NCI-H2107 treated with DMSO at 0.1 percent for 48 hours (cell line): ENCODE measurements around the gene SNX9.

Source experiments
- DNase-seq: peaks from one replicate; lab custom pipeline; 2025; ENCODE audit not compliant: unreplicated experiment; lab: John Stamatoyannopoulos, UW

Gene SNX9

DNA sequence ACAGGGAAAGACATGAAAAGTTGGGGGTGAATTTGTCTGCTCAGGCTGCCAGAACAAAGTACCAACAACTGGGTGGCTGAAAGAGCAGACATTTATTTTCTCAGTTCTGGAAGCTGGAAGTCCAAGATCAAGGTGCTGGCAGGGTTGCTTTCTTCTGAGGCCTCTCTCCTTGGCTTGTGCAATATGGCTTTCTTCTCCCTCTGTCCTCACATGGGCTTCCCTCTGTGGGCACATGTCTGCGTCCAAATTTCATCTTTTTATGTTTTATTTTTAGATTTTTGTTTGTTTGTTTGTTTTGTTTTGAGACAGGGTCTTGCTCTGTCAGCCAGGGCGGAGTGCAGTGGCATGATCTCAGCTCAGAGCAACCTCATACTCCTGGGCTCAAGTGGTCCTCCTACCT, 152.4 kb downstream of the SNX9 start:
- DNase-seq: no peak

DNA sequence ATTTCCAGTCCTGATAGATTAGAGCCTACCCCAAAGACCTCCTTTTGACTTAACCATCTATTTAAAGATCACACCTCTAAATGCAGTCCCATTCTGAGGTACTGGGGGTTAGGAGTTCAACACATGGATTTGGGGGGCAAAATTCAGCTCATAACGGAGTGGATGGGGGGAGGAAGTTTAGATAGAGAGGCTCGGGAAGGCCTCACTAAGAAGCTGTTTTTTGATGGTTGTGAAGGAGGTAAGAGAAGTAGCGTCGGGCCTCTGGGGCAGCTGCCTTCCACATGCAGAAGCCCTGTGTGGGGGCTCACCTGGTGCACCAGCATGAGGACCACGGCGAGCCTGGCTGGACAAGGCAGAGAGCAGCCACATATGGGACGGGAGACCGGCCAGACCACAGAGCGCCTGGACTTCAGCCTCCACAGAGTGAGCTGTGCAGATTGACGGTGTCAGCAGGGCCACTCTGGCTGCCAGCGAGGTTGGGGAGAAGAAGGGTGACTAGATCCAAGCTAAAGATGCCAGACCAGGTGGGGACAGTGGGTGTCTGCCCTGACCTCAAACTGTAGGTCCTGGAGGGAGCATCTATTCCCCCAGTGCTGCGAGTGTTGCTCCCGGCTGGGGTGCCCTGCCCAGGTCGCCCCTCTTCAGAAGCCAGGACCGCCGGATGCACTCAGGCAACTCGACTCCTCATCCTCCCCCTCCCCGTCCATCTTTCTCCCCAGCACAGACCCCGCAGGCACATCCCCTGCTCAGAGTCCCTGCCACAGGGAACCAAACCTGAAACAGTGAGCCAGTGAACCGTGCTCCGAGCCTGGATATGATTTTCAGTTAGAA, 153.5 kb downstream of the SNX9 start:
- DNase-seq: no peak

DNA sequence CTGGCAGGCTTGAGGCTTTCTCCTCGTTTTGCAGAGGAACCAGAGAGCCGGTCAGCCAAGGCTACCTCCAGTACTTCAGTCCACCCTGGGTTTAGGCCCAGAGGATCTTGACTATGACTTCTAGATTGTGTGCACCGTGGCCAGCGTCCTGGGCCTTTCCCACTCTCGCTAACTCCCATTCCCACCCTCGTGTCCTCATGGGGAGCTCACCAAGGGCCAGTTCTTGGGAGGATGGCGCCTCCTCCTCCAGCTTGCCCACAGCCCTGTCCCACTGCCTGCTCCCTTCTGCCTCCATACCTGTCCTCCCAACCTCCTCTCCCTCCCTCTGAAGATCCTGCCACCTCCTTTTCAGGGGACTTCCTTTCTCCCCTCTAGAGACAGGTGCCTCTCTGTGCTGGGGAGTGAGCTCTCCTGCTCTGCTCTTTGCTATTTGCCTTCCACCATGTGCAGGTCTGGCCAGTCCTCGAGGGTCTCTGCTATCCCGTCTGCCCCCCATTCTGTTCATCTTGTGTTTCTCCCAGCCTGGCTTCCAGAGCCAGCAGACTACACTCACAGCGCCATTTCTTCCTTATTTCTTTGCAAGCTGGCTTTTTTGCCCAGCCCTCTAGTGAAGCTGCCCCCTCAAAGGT, 154.2 kb downstream of the SNX9 start:
- no peak for DNase-seq

DNA sequence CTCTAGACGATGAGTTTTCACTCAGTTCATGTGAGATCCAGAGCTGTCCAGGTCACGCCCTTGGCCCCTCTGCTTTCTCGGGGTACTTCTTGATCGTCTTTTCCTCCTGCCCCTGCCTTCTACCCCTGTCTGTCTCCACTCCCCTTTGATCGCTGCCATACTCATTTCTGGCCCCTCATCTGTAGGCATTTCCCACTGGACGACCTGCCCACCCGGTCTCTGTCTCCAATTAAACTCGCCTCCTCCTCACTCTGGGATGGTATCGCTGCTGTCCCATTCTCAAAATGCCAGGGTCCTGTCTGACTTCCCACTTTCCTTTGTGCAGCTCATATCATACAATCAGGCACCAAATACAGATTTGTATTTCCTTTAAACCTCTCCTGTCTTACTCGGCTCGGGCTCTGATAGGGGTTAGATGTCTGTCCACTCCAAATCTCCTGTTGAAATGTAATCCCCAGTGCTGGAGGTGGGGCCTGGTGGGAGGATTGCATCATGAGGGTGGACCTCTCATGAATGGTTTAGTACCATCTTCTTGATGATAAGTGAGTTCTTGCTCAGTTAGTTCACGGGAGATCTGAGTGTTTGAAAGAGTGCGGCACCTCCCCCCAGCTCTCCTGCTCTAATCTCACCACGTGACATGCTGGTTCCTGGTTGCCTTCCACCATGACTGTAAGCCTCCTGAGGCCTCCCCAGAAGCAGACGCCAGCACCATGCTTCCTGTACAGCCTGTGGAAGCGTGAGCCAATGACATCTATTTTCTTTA, 155.2 kb downstream of the SNX9 start:
- DNase-seq: no peak

DNA sequence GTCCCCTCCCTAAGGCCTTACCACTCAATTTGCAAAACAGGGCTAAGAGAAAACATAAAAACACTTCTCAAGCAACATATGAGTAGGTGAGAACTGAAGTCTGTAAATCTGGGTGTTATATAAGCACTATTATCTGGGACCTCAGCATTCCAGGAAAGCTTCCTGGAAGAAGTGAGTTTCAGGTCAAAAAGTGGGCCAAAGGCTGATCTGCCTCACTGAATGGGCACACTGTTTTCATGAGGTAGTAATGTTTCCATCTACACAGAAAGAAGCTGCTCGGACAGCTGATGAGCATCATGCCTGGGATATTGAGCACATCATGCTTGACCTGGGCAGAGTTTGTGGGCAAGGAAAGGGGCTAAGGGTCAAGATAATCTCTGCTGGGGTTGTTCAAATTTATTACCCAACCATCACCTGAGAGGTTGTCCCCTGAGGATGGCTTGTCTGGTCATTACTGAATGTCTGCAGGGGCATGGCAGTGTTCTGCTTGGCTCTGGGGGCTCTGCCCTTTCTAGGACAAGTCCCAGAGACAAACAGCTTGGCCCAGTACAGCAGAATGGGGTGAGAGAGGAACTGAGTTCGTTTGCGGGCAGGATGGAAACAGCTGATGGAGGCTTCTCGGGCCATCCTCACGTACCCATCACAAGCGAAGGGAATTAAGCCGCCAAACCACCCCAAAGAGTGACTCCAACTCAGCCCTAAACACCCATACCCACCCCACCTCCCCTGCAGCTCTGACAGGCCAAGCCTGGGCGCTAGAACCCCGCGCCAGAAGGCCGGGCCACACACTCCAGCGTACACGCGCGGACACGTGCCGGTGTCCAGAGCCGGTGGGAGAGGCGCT, 157.5 kb downstream of the SNX9 start:
- DNase-seq: no peak

DNA sequence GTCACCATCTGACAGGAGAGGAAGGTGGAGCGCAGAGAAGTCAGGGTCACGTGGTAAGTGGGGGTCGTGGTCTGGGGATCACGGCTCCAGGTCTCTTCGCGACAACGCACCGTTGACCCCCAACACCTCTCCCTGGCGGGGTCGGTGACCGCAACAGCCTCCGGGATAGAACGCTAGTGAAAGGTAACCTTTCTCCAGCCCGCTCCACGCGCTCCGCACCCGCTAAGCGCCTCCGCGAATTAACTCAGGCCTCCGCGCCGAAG, 158.0 kb downstream of the SNX9 start:
- no peak for DNase-seq

DNA sequence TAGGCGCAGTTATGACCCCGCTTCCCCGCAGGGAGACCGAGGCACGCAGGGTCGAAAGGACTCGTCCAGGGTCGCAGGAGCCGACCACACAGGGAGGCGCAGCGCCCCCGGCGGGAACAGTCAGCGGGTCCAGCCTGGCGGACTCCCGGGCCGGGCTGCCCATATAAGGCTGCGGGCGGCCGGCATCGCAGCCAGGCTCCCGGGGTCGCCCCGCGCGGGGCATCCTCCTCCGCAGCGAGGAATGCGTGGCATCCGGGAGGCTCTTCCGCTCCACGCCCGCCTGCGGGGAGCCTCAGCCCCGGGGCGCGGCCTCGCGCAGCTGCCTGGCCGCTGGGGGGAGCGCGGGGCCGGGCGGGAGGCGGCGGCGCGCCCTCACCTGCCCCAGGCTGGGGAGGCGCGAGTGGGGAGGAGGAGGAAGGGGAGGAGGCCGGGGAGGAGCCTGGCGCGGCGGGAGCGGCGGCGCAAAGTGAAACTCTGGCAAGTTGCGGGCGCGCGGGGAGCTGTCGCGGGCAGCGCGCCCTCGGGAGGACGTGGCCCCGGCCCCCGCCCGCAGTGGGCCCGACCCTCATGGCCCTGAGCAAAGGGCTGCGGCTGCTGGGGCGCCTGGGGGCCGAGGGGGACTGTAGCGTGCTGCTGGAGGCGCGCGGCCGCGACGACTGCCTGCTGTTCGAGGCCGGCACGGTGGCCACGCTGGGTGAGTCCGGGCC, 158.5 kb downstream of the SNX9 start, which contains the start of gene SYNJ2:
TSS of gene SYNJ2 (plus strand) at position 469 of the 707 bp plus-strand sequence. CDS start at position 568, 99 bp downstream.
- peak; percentile 32 for DNase-seq

DNA sequence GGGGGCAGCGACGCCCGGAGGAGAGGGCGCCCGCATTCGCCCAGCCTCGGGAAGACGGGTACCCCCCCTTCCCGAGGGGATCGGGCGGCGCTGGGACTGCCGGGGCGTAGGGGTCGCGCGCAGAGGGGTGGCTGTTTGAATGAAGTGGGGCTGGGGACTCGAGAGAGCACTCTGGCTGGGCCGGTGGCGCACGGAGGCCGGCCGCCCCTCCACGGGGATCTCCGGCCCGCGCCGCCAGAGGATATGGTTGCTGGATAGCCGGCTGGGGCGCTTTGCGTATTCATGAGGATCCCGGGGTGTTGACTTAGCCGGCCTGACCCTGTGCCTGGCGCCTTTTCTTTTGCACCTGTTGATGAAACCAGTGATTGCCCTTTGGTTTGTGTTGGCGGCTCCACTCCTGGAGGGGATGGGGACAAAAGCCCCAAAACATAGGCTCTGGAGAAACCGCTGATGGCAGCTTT, 159.1 kb downstream of the SNX9 start:
- DNase-seq: peak; percentile 41

DNA sequence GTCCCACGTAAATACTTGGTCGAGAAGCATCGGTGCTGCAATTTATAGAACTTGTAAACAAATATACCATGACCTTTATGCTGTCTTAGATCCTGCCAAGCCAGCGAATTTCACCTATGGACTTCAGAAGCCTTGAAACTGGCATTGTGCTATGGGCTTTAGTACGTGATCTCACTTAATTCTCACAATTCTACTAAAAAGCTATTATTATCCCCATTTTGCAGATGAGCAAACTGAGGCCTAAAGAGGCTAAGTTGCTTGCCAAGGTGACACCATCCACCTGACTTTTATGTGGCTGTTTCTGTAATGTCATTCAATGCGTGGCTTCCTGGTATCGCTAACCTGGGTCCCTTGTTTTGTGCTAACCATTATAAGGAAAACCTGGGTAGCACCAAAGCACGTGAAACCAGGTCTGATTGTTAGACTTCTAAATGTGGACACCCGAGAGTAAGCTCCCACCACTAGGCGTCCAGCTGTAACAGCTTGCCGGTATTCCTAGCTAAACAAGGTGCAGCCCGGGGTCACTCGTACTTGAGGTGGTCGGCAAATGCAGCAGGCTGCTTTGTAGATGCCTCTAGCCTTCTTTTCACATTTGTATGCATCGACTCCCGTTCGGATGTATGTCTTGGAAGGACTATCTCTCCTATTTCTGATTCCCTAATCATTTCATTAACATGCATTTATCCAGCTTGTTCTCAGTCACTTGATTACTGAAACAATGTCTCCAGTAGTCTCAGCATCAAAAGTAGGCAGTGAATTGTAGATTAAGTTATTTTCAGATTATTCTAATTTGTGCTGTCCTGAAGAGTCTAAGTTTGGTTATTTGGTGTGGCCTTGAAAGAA, 159.7 kb downstream of the SNX9 start:
- no peak for DNase-seq

DNA sequence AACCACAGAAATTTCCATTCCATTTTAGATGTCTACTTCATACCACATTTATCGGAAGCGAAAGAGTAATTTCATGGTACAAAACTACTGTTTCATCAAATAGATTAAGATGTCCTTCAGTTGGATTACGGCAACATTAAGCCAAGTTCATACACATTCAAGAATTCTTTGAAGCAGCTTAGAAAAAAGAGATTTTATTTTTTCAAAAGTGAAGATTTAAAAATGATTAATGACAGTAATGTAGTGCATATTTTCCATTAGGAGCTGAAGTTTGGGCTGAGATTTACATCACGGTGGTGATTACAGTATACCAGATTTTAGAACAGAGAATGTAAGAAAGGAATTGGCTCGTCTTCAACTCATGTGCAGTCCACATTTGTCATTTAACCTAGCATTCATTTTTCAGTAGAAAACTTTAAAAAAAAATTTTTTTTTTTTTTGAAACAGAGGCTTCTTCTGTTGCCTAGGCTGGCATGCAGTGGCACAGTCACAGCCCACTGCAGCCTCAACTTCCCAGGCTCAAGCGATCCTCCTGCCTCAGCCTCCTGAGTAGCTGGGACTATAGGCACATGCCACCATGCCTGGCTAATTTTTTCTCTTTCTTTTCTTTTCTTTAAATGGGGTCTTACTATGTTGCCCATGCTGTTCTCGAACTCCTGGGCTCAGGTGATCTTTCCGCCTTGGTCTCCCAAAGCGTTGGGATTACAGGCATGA, 160.5 kb downstream of the SNX9 start:
- DNase-seq: no peak

DNA sequence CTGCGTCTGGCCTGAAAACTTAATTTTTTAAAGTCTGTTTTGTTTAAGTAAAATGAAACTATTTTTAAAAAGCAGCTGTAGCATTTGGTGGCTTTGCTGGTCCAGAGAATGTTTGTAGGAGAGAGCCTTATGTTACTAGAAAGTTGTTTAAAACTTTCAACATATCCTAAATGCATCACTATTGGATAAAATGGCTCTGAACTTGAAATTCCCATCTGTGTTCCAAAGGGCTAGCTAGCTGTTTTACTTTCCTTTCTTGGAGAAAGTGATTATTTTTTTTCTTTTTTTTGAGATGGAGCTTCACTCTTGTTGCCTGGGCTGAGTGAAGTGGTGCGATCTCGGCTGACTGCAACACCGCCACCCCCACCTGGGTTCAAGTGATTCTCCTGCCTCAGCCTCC, 161.1 kb downstream of the SNX9 start:
- DNase-seq: no peak

DNA sequence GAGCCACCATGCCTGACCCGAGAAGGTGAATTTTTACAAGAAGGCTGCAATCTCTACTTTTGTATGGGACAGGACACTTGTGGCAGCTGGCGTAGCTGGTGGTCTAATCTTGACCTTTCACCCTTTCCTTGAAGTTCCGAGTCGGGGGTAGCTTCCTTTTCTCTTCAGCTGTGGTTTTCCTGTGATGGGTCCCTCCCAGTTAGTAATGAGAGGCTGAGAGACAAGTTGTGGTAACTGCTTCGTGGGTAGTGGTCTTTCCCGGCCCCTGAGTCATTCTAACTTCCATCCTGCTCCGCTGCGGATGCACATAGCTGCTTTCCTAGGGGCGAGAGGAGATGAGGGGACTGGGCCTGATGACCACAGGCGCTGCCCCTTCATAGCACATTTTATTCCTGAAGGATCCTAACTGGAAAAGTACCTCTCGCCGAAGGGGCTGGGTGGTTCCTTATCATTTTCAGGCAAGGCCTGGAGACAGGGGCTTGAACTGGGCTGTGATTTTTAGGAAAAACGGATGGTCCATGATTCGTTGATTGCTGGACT, 161.7 kb downstream of the SNX9 start:
- DNase-seq: no peak

DNA sequence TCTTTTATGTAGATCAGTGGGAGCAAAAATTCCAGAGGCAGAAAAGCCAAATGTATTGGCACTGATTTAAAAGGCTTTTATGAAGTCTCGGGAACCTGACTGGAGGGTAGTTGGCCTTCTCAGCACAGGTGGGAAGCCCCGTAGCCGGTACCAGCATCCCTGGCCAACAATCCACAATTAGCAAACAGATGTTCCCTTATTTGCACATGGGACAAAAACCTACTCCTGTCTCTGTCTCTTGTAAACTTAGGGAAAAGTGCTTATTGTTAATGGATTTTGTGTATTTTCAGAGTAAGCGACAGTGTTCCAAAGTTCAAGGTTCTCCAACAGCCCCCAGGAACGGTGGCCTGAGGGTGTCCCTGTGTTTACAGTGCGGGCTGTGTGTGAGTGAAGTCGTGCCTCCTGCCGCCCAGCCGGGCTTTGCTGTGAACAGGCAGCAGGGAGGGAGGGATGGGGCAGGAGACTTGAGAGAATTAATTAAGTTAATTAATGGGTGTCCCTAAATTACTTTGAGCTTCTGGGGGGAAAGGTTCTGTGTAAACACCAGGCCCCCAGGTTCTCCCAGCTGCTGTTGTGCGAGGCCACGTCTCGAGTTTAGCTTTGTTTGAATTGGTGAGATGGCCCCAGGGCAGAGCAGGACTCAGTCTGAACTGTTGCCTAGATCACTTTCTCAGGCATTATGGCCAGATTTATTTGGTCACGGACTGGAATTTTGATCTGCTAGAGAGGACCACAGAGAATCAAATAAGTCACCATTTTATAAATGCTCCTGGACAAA, 162.5 kb downstream of the SNX9 start:
- no peak for DNase-seq

DNA sequence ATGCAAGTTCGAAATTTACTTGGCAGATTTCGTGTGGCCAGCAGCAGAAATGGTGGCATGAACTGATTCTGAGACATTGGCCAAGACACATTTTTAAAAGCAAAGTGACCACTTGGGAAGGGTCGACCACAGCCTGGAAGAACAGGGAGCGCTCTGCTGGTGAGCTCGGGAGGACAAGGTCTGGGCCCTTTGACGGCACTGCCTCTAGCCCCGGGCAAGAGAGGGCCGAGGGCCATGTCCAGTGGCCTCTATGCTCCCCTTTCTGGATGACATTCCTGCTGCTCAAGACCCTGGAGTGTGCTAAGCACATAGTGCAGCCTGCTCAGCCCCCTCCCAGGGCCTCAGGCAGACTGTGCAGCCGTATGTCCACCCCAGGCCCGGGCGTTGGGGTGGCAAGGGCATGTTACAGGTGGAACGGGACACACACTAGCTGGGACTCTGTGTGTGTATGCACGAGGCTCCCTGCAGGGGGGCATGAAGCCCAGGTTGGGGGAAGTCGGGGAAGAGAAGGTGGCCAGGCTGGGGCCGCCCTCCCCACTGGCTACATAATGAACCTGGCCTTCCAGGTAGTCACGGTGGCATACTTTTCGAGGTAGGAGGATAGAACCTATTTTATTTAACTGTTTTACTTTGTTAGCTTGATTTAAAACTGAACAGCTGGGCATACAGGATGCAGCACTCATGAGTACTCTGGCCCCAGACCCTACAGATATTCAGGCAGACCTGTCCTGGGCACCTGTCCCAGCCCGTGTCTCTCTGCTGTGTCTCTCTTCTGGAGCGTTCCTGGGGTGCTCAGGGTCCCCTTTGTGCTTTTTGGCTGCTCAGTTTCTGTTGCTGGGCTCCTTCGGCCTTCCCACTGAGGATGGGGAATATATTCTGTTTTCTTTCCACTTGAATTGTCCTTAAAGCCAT, 165.0 kb downstream of the SNX9 start:
- no peak for DNase-seq

DNA sequence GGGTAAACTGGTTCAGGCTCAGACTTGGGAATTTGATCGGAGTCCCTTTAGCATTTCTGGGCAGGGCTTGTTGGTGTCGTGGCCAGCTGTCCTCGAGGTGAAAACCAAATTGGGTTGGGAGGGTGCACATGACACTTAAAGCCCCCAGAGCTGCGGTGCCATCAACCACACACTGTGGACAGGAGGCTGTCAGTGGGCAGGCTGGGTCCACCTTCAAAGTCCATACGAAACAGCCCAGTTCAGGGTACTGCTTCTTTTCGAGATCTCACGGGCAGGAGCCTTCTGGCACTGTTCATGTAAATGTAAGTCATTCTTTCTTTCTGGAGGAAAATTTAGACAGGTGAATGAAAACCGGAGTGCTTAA, 165.6 kb downstream of the SNX9 start:
- no peak for DNase-seq

DNA sequence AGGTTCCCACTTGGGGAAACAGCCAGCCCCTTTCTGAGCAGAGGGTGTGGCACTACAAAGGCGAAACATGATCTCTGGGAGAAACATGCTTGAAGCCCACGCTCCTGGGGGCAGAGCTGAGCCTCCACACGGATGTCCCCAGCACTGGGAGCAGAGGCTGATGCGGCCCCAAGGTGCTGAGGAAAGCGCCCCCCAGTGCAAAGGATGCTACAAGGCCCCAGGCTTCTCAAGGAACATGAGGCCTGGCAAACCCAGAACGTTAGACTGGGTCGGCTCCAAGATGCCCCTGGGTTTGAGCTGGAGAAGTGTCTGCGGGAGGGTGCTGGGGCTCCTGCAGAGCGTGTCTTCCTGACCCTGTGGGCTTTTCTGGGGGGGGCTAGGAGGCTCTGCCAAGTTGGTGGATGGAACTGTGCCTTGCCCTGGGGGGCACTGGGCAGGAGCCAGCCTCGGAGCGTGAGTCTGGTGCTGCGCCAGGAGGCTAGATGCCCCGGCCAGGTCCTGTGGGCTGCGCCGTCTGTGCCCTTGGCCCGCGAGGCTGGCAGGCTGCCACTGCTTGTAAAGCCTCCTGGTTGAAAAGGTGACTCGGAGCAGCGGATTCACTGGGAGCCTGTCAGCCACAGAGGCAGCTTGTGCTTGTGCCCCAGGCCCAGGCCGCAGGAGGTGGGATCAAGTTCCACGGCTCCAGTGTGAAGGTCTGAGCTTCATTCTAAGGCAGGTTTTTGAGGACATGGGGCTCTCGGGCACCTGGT, 166.7 kb downstream of the SNX9 start:
- peak; percentile 73 for DNase-seq
